ENCODE results near the gene SH2D3C.

SH2D3C gene

GRCh38 chr9:127694890-127695720 lies 83.4 kb downstream of the SH2D3C start:
- no peak for DNase-seq

DNA sequence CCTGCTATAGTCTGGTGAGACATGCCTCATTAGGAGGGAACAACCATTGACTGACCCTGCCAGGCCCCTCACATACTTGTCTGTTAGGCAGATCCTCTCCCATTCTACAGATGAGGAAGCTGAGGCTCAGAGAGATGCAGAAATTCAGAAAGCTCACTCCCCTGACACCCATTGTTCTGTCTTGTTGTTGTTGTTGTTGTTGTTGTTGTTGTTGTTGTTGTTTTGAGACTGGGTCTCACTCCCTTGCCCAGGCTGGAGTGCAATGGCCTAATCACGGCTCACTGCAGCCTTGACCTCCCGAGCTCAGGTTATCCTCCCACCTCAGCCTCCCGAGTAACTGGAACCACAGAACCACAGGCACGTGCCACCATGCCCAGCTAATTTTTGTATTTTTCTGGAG lies 84.8 kb downstream of the SH2D3C start:
- DNase-seq = no peak

- no peak for DNase-seq
Observed at GRCh38 chr9:127693143-127693542, 85.3 kb downstream of the SH2D3C start.

DNA sequence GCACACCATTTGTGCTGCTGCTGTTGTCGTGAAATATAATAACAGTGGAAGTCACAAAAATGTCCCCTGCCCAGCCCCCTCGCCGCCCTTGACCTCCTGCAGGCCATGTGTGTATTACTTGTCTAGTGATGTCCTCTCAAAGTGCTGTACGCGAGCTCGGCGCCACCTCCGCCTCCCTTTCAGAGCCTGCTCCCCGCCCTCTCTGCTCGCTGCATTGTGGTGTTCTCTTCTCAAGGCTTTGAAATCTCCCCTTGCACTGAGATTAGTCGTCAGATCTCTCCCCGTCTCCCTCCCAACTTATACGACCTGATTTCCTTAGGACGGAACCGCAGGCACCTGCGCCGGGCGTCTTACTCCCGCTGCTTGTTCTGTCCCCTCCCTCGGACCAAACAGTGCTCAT lies 86.4 kb downstream of the SH2D3C start:
- no peak for DNase-seq

- no peak for DNase-seq
Observed at GRCh38 chr9:127690735-127691134, 87.7 kb downstream of the SH2D3C start.

GRCh38 chr9:127689329-127690000 lies 89.0 kb downstream of the SH2D3C start:
- no peak for DNase-seq
